SK-N-SH (cell line): ENCODE data around the gene SPATC1L. TPM values are rescaled to one million over a fixed set of nuclear protein-coding genes. Genes with fewer than 3 reads are reported as not detected.

Experiments
- CTCF ChIA-PET: fragments of 300-600, 350-600 bp; formaldehyde crosslinking; extraction: SDS; loops from one replicate; lab custom pipeline; 2021; lab: Yijun Ruan, JAX
- POLR2A ChIA-PET: fragments of 350-600 bp; sonication (Branson Sonifier 250); formaldehyde crosslinking; extraction: SDS; loops from one replicate; lab custom pipeline; 2020; ENCODE audit warnings: antibody characterized with exemption, inconsistent platforms; lab: Yijun Ruan, JAX
- DNase-seq: peaks from one replicate; pipeline ENCODE4 v3.0.0; 2012
- H2AFZ ChIP-seq: fragments of 200-600 bp; sonication (generic); 2 replicates; pipeline ENCODE4 v1.8.1; 2016; ENCODE audit warnings: antibody characterized with exemption, mild to moderate bottlenecking, low read depth
- H3F3A ChIP-seq: fragments of 200-600 bp; sonication (generic); replicated peaks from 2 replicates; pipeline ENCODE3; 2016; ENCODE audit warnings: antibody characterized with exemption, mild to moderate bottlenecking; ENCODE audit not compliant: insufficient read depth
- H3K27ac ChIP-seq, 2 experiments: fragments of 200-500 bp in 1 of 2; fragments of 200-600 bp in 1 of 2; sonication (Bioruptor generic) in 1 of 2; sonication (generic), shearing (Covaris generic) in 1 of 2; 2 replicates each; pipeline versions ENCODE4 v1.5.1 to v1.6.1; 2014 to 2016; ENCODE audit warnings: low read depth in 2 of 2, inconsistent platforms in 1 of 2, low read length in 1 of 2, mild to moderate bottlenecking in 1 of 2, mixed read lengths in 1 of 2
- H3K27me3 ChIP-seq: fragments of 200-600 bp; sonication (generic), shearing (Covaris generic); 2 replicates; pipeline ENCODE4 v1.6.1; 2016; ENCODE audit warnings: mixed run types; ENCODE audit not compliant: insufficient read depth
- H3K36me3 ChIP-seq, 2 experiments: fragments of 200-500 bp in 1 of 2; fragments of 200-600 bp in 1 of 2; sonication (Bioruptor generic) in 1 of 2; sonication (generic) in 1 of 2; replicated peaks in 1 of 2; 2 replicates each; pipeline versions ENCODE3 to v1.5.1; 2014 to 2016; ENCODE audit warnings: low read length in 1 of 2, mild to moderate bottlenecking in 1 of 2; ENCODE audit not compliant: insufficient read depth in 2 of 2, control insufficient read depth in 1 of 2
- H3K4me1 ChIP-seq, 2 experiments: fragments of 200-500 bp in 1 of 2; fragments of 200-600 bp in 1 of 2; sonication (Bioruptor generic) in 1 of 2; sonication (generic), shearing (Covaris generic) in 1 of 2; 2 replicates each; pipeline versions ENCODE4 v1.5.1 to v1.6.1; 2014 to 2016; ENCODE audit warnings: low read depth in 1 of 2, low read length in 1 of 2, mixed run types in 1 of 2; ENCODE audit not compliant: insufficient read depth in 2 of 2, control insufficient read depth in 1 of 2
- H3K4me2 ChIP-seq: fragments of 200-600 bp; sonication (generic), shearing (Covaris generic); 2 replicates; pipeline ENCODE4 v1.6.1; 2017; ENCODE audit warnings: mixed run types
- H3K4me3 ChIP-seq, 2 experiments: fragments of 200-500 bp in 1 of 2; fragments of 200-600 bp in 1 of 2; sonication (Bioruptor generic) in 1 of 2; sonication (generic), shearing (Covaris generic) in 1 of 2; 2 replicates each; pipeline versions ENCODE4 v1.5.1 to v1.8.1; 2014 to 2016; ENCODE audit warnings: low read depth in 2 of 2, inconsistent platforms in 1 of 2, low read length in 1 of 2, mild to moderate bottlenecking in 1 of 2, mixed read lengths in 1 of 2, moderate library complexity in 1 of 2
- H3K79me2 ChIP-seq: fragments of 200-600 bp; sonication (generic); 2 replicates; pipeline ENCODE4 v1.8.1; 2017; ENCODE audit warnings: mild to moderate bottlenecking; ENCODE audit not compliant: insufficient read depth
- H3K9ac ChIP-seq: fragments of 200-600 bp; sonication (generic); 2 replicates; pipeline ENCODE4 v1.6.1; 2017; ENCODE audit warnings: mixed run types
- H3K9me2 ChIP-seq: fragments of 200-600 bp; sonication (generic); 2 replicates; pipeline ENCODE4 v1.6.1; 2017; ENCODE audit warnings: mixed run types
- H3K9me3 ChIP-seq: fragments of 200-600 bp; sonication (generic); 2 replicates; pipeline ENCODE4 v1.6.1; 2017; ENCODE audit warnings: mixed run types, mild to moderate bottlenecking, moderate library complexity
- H4K20me1 ChIP-seq: fragments of 200-600 bp; sonication (generic); 2 replicates; pipeline ENCODE4 v1.6.1; 2017; ENCODE audit warnings: mild to moderate bottlenecking, mixed run types; ENCODE audit not compliant: insufficient read depth
- EP300 ChIP-seq, 2 experiments: IDR thresholded peaks; 2 replicates each; pipeline versions ENCODE4 v1.4.0 to v1.6.1; 2012; ENCODE audit warnings: borderline replicate concordance in 1 of 2, low read depth in 1 of 2, low read length in 1 of 2
- FOSL2 ChIP-seq: IDR thresholded peaks from 2 replicates; pipeline ENCODE4 v1.4.0; 2012; ENCODE audit warnings: low read depth, mild to moderate bottlenecking, moderate library complexity, borderline replicate concordance
- FOXJ3 ChIP-seq: sonication (generic); formaldehyde crosslinking; IDR thresholded peaks from 2 replicates; pipeline ENCODE4 v1.5.1; 2020; ENCODE audit warnings: mild to moderate bottlenecking, missing genetic modification reagents
- FOXM1 ChIP-seq: IDR thresholded peaks from 2 replicates; pipeline ENCODE4 v1.4.0; 2012; ENCODE audit warnings: low read depth, mild to moderate bottlenecking
- GABPA ChIP-seq: IDR thresholded peaks from 2 replicates; pipeline ENCODE4 v1.4.0; 2012; ENCODE audit warnings: low read depth, mild to moderate bottlenecking
- JUND ChIP-seq: IDR thresholded peaks from 2 replicates; pipeline ENCODE4 v1.4.0; 2012
- MXI1 ChIP-seq: IDR thresholded peaks from 2 replicates; pipeline ENCODE4 v1.6.1; 2012; ENCODE audit warnings: mild to moderate bottlenecking, low read depth, low read length, improper control_type of control experiment
- NFIC ChIP-seq: IDR thresholded peaks from 2 replicates; pipeline ENCODE4 v1.4.0; 2012; ENCODE audit warnings: borderline replicate concordance
- RFX5 ChIP-seq: IDR thresholded peaks from 2 replicates; pipeline ENCODE4 v1.6.1; 2012; ENCODE audit warnings: mild to moderate bottlenecking, improper control_type of control experiment, low read length
- SMC3 ChIP-seq: IDR thresholded peaks from 2 replicates; pipeline ENCODE4 v1.6.1; 2012; ENCODE audit warnings: low read depth, low read length, improper control_type of control experiment
- TAF1 ChIP-seq: IDR thresholded peaks from 2 replicates; pipeline ENCODE4 v1.6.1; 2012; ENCODE audit warnings: low read depth, mild to moderate bottlenecking, low read length, moderate library complexity, borderline replicate concordance
- TCF12 ChIP-seq: IDR thresholded peaks from 2 replicates; pipeline ENCODE4 v1.4.0; 2012
- TEAD4 ChIP-seq: IDR thresholded peaks from 2 replicates; pipeline ENCODE4 v1.4.0; 2012; ENCODE audit warnings: mild to moderate bottlenecking, borderline replicate concordance; ENCODE audit not compliant: insufficient read depth
- USF1 ChIP-seq: IDR thresholded peaks from 2 replicates; pipeline ENCODE4 v1.4.0; 2012; ENCODE audit warnings: low read depth, borderline replicate concordance
- WGBS: methylation state at CpG from one replicate; pipeline ENCODE4 v1.1.6; 2017; ENCODE audit warnings: low lambda C conversion rate; 5-methylcytosine and 5-hydroxymethylcytosine counted together
- polyA plus RNA-seq, 3 experiments: library from polyadenylated mRNA; depleted of rRNA; stranded (reverse); fragments of >200 nt; gene quantifications; 2 replicates each; pipeline ENCODE4 v1.2.3, GENCODE V29; 2012
- TF ChIP-seq, protein P1 (sequence below): IDR thresholded peaks from 2 replicates; pipeline ENCODE4 v1.4.0; 2012; ENCODE audit warnings: low read depth
- TF ChIP-seq, protein P2 (sequence below): IDR thresholded peaks from 2 replicates; pipeline ENCODE4 v1.6.1; 2012; ENCODE audit warnings: mild to moderate bottlenecking, low read depth, low read length, moderate library complexity

Gene SPATC1L
- polyA plus RNA-seq, 1 of the 3 experiments (the other 2 are of a cell fraction), result 8.3 TPM

GRCh38 chr21:46207920-46208591 is 23.8 kb upstream of the SPATC1L start:
- no peaks in the 10 kb centered on the region for H4K20me1 ChIP-seq
- H3K79me2 ChIP-seq, result no peaks in the 10 kb centered on the region
- H3K4me1 ChIP-seq, result peaks cover 0 to 2% of the 10 kb centered on the region in 2 experiments; a peak in 1 of 4 replicates
- H2AFZ ChIP-seq, result no peak overlapping the region
- H3K27ac ChIP-seq, result no peak overlapping the region
- no peak overlapping the region for H3K4me2 ChIP-seq
- 92% methylated on average over 19 of the region's 27 CpGs for WGBS
- peaks cover 7 to 42% of the 10 kb centered on the region in 2 experiments for H3K36me3 ChIP-seq
- POLR2A ChIA-PET, result interaction anchor here (1.3 kb wide), 1 partner anchor 13 kb away, joined by 3 read pairs; no protein-coding TSS in a partner anchor
- no peaks in the 10 kb centered on the region for H3K9me2 ChIP-seq
- CTCF ChIA-PET, result interaction anchor here (1.4 kb wide), 1 partner anchor 17 kb away, joined by 4 read pairs; no protein-coding TSS in a partner anchor
- no peak for TF ChIP-seq JUND
- no peak for TF ChIP-seq FOXJ3 (CRISPR knock-in tag)
- no peak for TF ChIP-seq RFX5
- no peak for TF ChIP-seq NFIC
- TF ChIP-seq GABPA, result no peak
- TF ChIP-seq SMC3, result no peak
- TF ChIP-seq TAF1, result no peak
- TF ChIP-seq TEAD4, result no peak
- no peak for TF ChIP-seq MXI1
- no peak for TF ChIP-seq EP300 (IDR thresholded peaks at IDR 0.05; ENCODE audit: borderline replicate concordance in 1 of 2, low read depth in 1 of 2, low read length in 1 of 2)
- no peak for TF ChIP-seq FOXM1
- TF ChIP-seq USF1, result no peak
- TF ChIP-seq, protein P1, sequence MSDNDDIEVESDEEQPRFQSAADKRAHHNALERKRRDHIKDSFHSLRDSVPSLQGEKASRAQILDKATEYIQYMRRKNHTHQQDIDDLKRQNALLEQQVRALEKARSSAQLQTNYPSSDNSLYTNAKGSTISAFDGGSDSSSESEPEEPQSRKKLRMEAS, result no peak
- TF ChIP-seq TCF12, result no peak
- no peak for TF ChIP-seq FOSL2
- TF ChIP-seq, protein P2, sequence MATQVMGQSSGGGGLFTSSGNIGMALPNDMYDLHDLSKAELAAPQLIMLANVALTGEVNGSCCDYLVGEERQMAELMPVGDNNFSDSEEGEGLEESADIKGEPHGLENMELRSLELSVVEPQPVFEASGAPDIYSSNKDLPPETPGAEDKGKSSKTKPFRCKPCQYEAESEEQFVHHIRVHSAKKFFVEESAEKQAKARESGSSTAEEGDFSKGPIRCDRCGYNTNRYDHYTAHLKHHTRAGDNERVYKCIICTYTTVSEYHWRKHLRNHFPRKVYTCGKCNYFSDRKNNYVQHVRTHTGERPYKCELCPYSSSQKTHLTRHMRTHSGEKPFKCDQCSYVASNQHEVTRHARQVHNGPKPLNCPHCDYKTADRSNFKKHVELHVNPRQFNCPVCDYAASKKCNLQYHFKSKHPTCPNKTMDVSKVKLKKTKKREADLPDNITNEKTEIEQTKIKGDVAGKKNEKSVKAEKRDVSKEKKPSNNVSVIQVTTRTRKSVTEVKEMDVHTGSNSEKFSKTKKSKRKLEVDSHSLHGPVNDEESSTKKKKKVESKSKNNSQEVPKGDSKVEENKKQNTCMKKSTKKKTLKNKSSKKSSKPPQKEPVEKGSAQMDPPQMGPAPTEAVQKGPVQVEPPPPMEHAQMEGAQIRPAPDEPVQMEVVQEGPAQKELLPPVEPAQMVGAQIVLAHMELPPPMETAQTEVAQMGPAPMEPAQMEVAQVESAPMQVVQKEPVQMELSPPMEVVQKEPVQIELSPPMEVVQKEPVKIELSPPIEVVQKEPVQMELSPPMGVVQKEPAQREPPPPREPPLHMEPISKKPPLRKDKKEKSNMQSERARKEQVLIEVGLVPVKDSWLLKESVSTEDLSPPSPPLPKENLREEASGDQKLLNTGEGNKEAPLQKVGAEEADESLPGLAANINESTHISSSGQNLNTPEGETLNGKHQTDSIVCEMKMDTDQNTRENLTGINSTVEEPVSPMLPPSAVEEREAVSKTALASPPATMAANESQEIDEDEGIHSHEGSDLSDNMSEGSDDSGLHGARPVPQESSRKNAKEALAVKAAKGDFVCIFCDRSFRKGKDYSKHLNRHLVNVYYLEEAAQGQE, result no peak
- TF ChIP-seq, all 33 proteins: peak for 0
- Histone ChIP-seq H3K9me3 (no peaks in the 10 kb centered on the region), H3K4me3 (no peak overlapping the region), H3K9ac (no peak overlapping the region), H3F3A (peaks cover 3% of the 10 kb centered on the region), H3K27me3 (no peaks in the 10 kb centered on the region)
- no peak for DNase-seq
